Ectodermal cell (in vitro differentiated cells): ENCODE measurements around the gene ZNF236.
"Not testable (repeated sequence)": the region's sequence is repeated elsewhere in the genome, so short reads cannot be mapped to it uniquely, and the experiment has no call there.

Experiments
- H3K27ac ChIP-seq: 2 replicates; pipeline ENCODE4 v1.7.0; 2013; ENCODE audit warnings: mild to moderate bottlenecking, low read depth, low read length; ENCODE audit not compliant: insufficient read depth, poor library complexity, severe bottlenecking
- H3K27me3 ChIP-seq: 2 replicates; pipeline ENCODE4 v1.7.0; 2013; ENCODE audit warnings: mild to moderate bottlenecking, low read length; ENCODE audit not compliant: insufficient read depth, control insufficient read depth, poor library complexity, severe bottlenecking
- H3K36me3 ChIP-seq: one replicate; pipeline ENCODE4 v1.7.0; 2013; ENCODE audit warnings: low read length; ENCODE audit not compliant: control insufficient read depth, insufficient read depth
- H3K4me1 ChIP-seq: one replicate; pipeline ENCODE4 v1.7.0; 2013; ENCODE audit warnings: low read length; ENCODE audit not compliant: control insufficient read depth, insufficient read depth
- H3K4me3 ChIP-seq: 2 replicates; pipeline ENCODE4 v1.7.0; 2013; ENCODE audit warnings: low read depth, low read length, control low read depth; ENCODE audit not compliant: insufficient read depth
- H3K9me3 ChIP-seq: 2 replicates; pipeline ENCODE4 v1.7.0; 2013; ENCODE audit warnings: mild to moderate bottlenecking, low read length, moderate library complexity; ENCODE audit not compliant: control insufficient read depth
- WGBS, 2 experiments: methylation state at CpG; one replicate each; pipeline ENCODE4 v1.1.7; 2013; ENCODE audit warnings: missing lambda C conversion rate in 2 of 2; 5-methylcytosine and 5-hydroxymethylcytosine counted together

The ZNF236 gene

GRCh38 chr18:76955524-76956170 lies 133.3 kb downstream of the ZNF236 start:
- 95 to 97% methylated on average over 28 of the region's 28 CpGs for WGBS, 2 experiments
- Histone ChIP-seq H3K36me3 (no peaks in the 10 kb centered on the region), H3K27me3 (no peaks in the 10 kb centered on the region), H3K4me3 (no peak overlapping the region), H3K4me1 (no peaks in the 10 kb centered on the region), H3K9me3 (no peaks in the 10 kb centered on the region), H3K27ac (no peak overlapping the region)

DNA sequence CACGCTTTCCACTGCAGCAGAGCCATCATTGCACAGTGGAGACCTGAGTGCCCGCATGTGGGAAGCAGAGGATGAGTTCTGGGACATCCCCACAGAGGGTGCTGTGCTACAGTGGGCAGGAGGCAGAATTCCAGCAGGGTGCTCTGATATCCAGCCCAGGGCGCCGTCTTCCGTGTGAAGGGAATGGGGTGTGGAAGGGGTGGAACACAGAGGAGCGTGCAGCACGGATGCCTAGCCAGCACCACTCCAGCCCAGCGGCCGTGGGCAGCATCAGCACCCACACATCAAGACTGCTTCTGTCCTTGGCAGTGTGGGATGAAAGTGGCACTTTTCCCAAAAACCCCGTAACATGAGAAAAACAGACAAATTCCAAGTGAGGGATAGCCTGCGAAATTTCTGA lies 134.3 kb downstream of the ZNF236 start:
- Histone ChIP-seq H3K4me1 (no peaks in the 10 kb centered on the region), H3K9me3 (no peaks in the 10 kb centered on the region), H3K27me3 (no peaks in the 10 kb centered on the region), H3K36me3 (no peaks in the 10 kb centered on the region), H3K4me3 (no peak overlapping the region), H3K27ac (no peak overlapping the region)
- WGBS, 2 experiments = 92 to 93% methylated on average over 11 of the region's 11 CpGs

GRCh38 chr18:76957384-76958355 lies 135.3 kb downstream of the ZNF236 start:
- Histone ChIP-seq H3K27ac (no peak overlapping the region), H3K27me3 (no peaks in the 10 kb centered on the region), H3K36me3 (no peaks in the 10 kb centered on the region), H3K4me1 (no peaks in the 10 kb centered on the region), H3K4me3 (no peak overlapping the region), H3K9me3 (no peaks in the 10 kb centered on the region)
- whole genome bisulfite sequencing, 2 experiments = 95 to 97% methylated on average over 16 to 17 of the region's 18 CpGs

DNA sequence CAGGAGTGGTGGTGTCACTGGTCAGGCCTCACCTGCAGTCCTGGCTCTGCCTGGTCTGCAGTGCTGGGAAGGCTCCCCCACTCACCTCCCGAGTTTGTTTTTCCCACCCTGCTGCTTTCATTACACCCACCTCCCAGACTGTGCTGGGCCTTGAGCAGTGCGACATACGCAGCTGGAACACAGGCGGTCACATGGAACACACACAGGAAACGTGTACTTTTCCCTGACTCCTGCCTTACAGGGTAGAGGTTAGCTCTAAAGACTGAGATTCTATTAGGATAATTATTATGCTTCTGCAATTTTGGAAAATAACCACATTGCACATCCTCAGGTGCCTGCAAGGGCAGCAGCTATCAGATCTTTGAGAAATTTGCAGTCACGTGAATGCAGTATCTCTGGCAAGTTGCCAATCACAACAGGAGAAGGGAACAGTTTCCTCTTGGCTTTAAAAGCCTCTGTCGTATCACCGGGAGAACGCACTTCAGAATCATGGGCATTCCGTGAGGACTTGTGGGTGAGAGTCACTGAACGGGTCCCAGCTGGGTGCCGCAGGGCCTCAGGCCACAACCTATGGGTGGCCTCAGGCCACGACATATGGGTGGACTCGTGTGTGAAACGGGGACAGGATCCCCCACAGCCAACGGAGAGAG lies 136.5 kb downstream of the ZNF236 start:
- H3K4me1 ChIP-seq = no peaks in the 10 kb centered on the region
- H3K4me3 ChIP-seq = no peak overlapping the region
- H3K36me3 ChIP-seq = no peaks in the 10 kb centered on the region
- H3K27me3 ChIP-seq = no peaks in the 10 kb centered on the region
- H3K27ac ChIP-seq = no peak overlapping the region
- no peaks in the 10 kb centered on the region for H3K9me3 ChIP-seq
- WGBS, 2 experiments = 88% methylated on average over 16 of the region's 16 CpGs

DNA sequence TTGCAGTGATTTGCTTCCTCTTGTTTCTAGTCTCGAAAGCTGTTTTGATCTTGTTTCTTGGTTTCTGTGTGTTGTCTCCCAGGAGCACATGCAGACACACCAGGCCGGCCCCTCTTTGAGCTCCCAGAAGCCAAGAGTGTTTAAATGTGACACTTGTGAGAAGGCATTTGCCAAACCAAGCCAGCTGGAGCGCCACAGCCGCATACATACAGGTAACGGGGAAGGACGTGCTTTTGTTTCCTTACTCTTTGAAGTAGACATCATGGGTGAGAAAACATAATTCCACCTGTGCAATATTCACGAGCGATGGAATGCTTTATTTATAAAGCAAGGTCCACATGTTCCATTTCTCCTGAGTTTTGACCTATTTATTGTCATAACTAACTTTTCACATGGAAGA lies 137.2 kb downstream of the ZNF236 start:
- Histone ChIP-seq H3K4me3 (no peak overlapping the region), H3K9me3 (no peaks in the 10 kb centered on the region), H3K27ac (no peak overlapping the region), H3K4me1 (no peaks in the 10 kb centered on the region), H3K36me3 (no peaks in the 10 kb centered on the region), H3K27me3 (no peaks in the 10 kb centered on the region)
- WGBS, 2 experiments = 96% methylated on average over 8 of the region's 8 CpGs

GRCh38 chr18:76960528-76961035 lies 138.2 kb downstream of the ZNF236 start:
- Histone ChIP-seq H3K4me3 (no peak overlapping the region), H3K4me1 (no peaks in the 10 kb centered on the region), H3K9me3 (no peaks in the 10 kb centered on the region), H3K27ac (no peak overlapping the region), H3K27me3 (no peaks in the 10 kb centered on the region), H3K36me3 (no peaks in the 10 kb centered on the region)
- 93 to 95% methylated on average over 16 of the region's 16 CpGs for WGBS, 2 experiments

- H3K9me3 ChIP-seq = no peaks in the 10 kb centered on the region
- 92 to 95% methylated on average over 1 of the region's 1 CpG for WGBS, 2 experiments
- H3K27ac ChIP-seq = no peak overlapping the region
- no peaks in the 10 kb centered on the region for H3K27me3 ChIP-seq
- no peak overlapping the region for H3K4me3 ChIP-seq
- no peaks in the 10 kb centered on the region for H3K36me3 ChIP-seq
- H3K4me1 ChIP-seq = peaks cover 2% of the 10 kb centered on the region
These were observed 140.5 kb downstream of the ZNF236 start for GRCh38 chr18:76962851-76963250.

GRCh38 chr18:76963936-76964335 lies 141.6 kb downstream of the ZNF236 start:
- WGBS, 2 experiments = 96 to 100% methylated on average over 1 to 2 of the region's 2 CpGs
- Histone ChIP-seq H3K36me3 (no peaks in the 10 kb centered on the region), H3K4me1 (peaks cover 7% of the 10 kb centered on the region), H3K4me3 (no peak overlapping the region), H3K27ac (no peak overlapping the region), H3K9me3 (no peaks in the 10 kb centered on the region), H3K27me3 (no peaks in the 10 kb centered on the region)

DNA sequence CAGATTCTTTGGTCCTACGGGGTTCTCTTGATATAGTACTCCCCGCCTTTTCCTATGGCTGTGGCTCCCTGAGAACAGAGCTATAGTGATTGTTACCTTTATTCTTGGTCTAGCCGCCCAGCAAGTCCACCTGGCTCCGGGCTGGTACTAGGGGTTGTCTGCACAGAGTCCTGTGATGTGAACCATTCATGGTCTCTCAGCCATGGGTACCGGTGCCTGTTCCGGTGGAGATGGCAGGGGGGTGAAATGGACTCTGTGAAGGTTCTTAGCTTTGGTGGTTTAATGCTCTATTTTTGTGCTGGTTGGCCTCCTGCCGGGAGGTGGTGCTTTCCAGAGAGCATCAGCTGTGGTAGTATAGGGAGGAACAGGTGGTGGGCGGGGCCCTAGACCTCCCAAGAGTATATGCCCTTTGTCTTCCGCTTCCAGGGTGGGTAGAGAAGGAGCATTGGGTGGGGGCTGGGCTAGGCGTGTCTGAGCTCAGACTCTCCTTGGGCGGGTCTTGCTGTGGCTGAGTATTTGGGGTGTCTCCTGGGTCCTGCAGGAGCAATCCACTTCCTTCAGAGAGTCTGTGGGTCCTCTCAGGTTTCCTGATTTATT lies 143.3 kb downstream of the ZNF236 start:
- not testable (repeated sequence) for H3K27ac ChIP-seq, H3K9me3 ChIP-seq, H3K4me3 ChIP-seq, H3K36me3 ChIP-seq, H3K27me3 ChIP-seq, H3K4me1 ChIP-seq
- 80 to 81% methylated on average over 11 of the region's 11 CpGs for WGBS, 2 experiments

DNA sequence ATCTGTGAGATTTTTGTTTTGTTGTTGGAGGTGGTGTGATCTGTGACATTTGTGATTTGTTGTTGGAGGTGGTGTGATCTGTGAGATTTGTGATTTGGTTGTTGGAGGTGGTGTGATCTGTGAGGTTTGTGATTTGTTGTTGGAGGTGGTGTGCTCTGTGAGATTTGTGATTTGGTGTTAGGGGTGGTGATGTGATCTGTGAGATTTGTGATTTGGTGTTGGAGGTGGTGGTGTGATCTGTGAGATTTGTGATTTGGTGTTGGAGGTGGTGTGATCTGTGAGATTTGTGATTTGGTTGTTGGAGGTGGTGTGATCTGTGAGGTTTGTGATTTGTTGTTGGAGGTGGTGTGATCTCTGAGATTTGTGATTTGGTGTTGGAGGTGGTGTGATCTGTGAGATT lies 144.9 kb downstream of the ZNF236 start:
- not testable (repeated sequence) for H3K27me3 ChIP-seq, H3K4me1 ChIP-seq, H3K27ac ChIP-seq, H3K36me3 ChIP-seq, H3K9me3 ChIP-seq, H3K4me3 ChIP-seq
